Brain microvascular endothelial cell (primary cell): ENCODE data around the gene RBBP8NL.

Source experiments
- DNase-seq: peaks from one replicate; pipeline ENCODE4 v3.0.0-alpha.2; 2020
- H3K27ac ChIP-seq: fragments of 250-450 bp; sonication (Bioruptor Pico); 2 replicates; pipeline ENCODE4 v1.5.1; 2020; ENCODE audit warnings: mild to moderate bottlenecking, moderate library complexity
- H3K27me3 ChIP-seq: fragments of 250-450 bp; sonication (Bioruptor Pico); replicated peaks from 2 replicates; pipeline ENCODE4 v1.5.1; 2020; ENCODE audit warnings: mild to moderate bottlenecking
- H3K36me3 ChIP-seq: fragments of 250-450 bp; sonication (Bioruptor Pico); replicated peaks from 2 replicates; pipeline ENCODE4 v1.5.1; 2020; ENCODE audit warnings: mild to moderate bottlenecking
- H3K4me3 ChIP-seq: 2 replicates; pipeline ENCODE4 v1.5.1; 2011; ENCODE audit warnings: low read depth, mild to moderate bottlenecking, control low read depth, low read length, moderate library complexity
- in situ Hi-C: cut with HindIII; loops from 2 replicates; pipeline ENCODE4 v1.10.0; 2017; ENCODE audit warnings: low sequenced_read_pairs, low pct_ligation_motif_present
- TF ChIP-seq, protein P1 (sequence below): IDR thresholded peaks from 2 replicates; pipeline ENCODE4 v1.5.1; 2011; ENCODE audit warnings: low read depth, mild to moderate bottlenecking, moderate library complexity, low read length, control low read depth, inconsistent platforms; ENCODE audit errors: missing control alignments

Gene RBBP8NL, protein sequence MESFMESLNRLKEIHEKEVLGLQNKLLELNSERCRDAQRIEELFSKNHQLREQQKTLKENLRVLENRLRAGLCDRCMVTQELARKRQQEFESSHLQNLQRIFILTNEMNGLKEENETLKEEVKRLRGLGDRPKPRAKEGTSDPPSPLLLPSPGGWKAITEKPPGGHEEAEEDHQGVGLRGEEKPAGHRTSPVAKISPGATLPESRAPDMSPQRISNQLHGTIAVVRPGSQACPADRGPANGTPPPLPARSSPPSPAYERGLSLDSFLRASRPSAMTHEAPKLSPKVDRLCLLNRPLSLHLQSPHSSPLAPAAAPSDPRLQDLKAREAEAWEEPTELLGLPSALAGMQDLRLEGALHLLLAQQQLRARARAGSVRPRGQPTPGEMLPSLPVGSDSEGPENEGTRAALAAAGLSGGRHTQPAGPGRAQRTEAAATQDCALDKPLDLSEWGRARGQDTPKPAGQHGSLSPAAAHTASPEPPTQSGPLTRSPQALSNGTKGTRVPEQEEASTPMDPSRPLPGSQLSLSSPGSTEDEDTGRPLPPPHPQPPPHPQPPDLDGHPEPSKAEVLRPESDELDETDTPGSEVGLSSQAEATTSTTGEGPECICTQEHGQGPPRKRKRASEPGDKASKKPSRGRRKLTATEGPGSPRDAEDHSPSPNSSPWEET

DNA sequence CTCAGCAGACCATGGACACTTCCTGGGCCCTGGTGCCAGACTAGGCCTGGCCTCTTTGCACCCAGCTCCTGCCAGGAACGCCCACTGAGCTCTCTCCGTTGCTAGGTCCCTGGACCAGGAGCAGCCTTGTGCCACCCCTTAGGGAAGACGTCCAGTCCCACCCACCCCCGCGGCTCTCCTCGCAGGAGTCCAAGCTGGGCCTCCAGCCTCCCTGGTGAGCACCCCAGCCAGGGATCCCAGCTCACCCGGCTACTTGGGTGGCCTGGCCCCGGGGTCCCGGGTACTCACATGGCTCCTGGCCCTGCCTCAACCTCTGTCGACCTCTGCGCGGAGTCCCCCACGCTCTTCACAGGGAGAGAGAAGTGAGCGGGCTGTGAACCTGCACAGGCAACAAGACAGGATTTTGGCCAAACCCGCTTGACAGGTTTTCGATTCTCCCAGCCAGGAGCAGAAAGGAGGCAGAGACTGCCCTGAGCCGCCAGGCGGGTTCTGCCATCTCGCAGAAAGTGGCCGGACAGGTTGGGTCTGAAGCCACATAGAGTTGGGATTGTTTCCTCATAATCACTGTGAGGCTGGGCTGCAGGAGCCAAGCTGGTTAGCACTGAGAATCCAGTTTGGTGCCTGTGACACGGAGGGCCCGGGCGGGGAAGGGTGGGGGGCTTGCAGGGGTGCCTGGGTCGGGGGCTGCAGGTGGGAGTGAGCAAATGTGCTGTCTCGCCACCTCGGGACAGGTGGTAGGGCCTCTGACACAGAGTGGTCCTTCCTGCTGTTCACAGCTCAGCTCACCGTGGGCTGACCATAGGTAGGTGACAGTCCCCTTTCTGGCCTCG is at the start of gene RBBP8NL:
Gene RBBP8NL (minus strand): TSS at position 368 of the 830 bp plus-strand sequence. CDS start 7,892 bp downstream, outside the sequence.
- Histone ChIP-seq H3K27me3 (peaks cover 2% of the 10 kb centered on the region), H3K27ac (no peak within 1 kb of the TSS), H3K36me3 (no peaks in the 10 kb centered on the region), H3K4me3 (no peak within 1 kb of the TSS)
- no peak for DNase-seq
- in situ Hi-C loops, result loop anchor here (25.0 kb wide), 1 partner anchor 110 kb away; no protein-coding TSS in a partner anchor
- TF ChIP-seq, protein P1, sequence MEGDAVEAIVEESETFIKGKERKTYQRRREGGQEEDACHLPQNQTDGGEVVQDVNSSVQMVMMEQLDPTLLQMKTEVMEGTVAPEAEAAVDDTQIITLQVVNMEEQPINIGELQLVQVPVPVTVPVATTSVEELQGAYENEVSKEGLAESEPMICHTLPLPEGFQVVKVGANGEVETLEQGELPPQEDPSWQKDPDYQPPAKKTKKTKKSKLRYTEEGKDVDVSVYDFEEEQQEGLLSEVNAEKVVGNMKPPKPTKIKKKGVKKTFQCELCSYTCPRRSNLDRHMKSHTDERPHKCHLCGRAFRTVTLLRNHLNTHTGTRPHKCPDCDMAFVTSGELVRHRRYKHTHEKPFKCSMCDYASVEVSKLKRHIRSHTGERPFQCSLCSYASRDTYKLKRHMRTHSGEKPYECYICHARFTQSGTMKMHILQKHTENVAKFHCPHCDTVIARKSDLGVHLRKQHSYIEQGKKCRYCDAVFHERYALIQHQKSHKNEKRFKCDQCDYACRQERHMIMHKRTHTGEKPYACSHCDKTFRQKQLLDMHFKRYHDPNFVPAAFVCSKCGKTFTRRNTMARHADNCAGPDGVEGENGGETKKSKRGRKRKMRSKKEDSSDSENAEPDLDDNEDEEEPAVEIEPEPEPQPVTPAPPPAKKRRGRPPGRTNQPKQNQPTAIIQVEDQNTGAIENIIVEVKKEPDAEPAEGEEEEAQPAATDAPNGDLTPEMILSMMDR, result no peak

DNA sequence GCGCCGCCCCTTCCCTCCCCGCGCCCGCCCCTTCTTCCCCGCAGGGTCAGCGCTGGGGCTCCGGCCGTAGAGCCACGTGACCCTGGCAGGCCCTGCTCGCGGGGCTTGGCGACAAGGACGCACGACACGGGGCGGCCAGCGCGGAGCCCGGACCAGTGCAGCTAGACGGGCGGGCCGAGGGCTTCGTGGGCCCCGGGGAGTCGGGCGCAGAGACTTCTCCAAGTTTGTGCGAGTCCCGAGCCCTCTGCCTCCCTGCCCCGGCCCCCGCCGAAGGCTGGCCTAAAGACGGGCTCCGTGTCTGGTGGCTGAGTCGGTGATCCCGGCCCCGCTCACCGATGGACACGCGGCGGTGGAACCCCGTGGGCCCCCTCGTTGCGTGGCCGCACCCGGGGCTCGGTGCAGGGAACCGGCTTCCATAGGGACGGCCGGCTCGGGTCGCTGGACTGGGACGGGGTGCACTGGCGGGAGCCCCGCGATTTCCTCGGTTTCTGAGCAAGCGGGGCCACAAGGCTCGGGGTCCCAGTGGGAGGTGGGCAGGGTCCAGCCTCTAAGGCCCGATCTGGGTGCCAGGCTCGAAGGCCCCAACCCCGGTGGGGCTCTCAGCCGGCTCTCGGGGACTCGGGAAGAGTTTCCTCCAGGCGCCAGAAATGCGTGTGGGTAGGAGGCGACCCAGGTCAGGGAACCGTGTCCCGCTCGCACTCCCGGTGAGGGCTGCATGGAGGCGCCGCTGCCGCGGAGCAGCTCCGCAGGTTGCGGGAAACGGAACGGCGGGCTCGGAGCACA is 48.9 kb upstream of the RBBP8NL start:
- in situ Hi-C loops, result no loop called here
- DNase-seq, result no peak
- no peaks in the 10 kb centered on the region for H3K36me3 ChIP-seq
- no peak overlapping the region for H3K4me3 ChIP-seq
- peaks cover 82% of the 10 kb centered on the region for H3K27me3 ChIP-seq
- no peak overlapping the region for H3K27ac ChIP-seq
- TF ChIP-seq, protein P1, result no peak

DNA sequence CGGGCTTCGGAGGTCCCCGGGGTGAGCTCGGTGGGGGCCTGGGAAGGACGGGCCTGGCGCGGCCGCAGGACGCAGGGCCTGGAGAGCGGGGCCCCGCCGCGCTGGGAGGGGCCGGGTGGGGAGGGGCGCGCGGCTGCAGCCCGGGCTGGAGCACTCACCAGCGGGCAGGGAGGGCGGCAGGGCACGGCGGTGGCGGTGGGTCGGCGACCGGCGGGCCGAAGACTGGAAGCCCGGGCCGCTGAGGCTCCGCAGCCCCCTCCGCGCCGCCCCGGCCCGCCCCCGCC is 48.4 kb upstream of the RBBP8NL start, which contains the start of gene GATA5:
Gene GATA5 (minus strand): TSS at position 224 of the 284 bp plus-strand sequence. CDS start 474 bp downstream, outside the sequence.
- H3K36me3 ChIP-seq, result no peaks in the 10 kb centered on the region
- DNase-seq, result no peak
- H3K4me3 ChIP-seq, result no peak within 1 kb of the TSS
- in situ Hi-C loops, result no loop called here
- TF ChIP-seq, protein P1, result no peak
- H3K27ac ChIP-seq, result no peak within 1 kb of the TSS
- peaks cover 82% of the 10 kb centered on the region for H3K27me3 ChIP-seq

DNA sequence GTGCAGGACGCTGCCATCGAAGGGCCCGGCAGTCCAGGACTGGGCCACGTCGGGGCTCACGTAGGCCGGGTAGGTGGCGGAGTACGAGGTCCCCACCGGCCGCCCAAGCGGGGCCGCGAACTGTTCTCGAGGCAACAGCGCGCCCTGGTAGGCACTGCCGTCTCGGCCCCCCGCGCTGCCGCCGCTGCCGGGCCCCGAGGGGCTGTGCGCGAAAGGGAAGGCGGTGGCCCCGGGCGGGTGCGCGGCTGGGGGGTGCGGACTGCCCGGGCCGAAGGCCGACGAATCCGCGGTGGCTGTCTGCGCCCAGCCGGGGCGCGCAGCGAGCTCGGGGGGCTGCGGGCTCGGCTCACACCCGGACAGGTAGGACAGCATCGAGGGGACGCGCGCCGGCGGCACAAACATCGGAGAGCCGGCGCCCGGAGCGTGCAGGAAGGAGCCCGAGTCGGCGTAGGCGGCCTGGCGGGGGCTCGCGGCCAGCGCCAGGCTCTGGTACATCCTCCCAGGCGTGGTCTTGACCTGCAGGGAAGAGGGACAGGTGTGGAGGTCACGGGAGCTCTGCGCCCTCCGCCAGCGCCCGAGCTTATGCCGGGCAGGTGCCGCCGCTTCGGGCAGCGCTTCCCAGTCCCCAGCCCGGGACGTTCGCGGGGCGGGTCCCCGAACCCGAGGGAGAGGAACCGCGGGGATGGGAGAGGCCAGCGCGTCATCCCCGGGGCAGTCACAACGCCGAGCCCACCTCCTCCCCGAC is 47.9 kb upstream of the RBBP8NL start:
- no peak overlapping the region for H3K4me3 ChIP-seq
- H3K36me3 ChIP-seq, result no peaks in the 10 kb centered on the region
- in situ Hi-C loops, result no loop called here
- peaks cover 82% of the 10 kb centered on the region for H3K27me3 ChIP-seq
- TF ChIP-seq, protein P1, result no peak
- DNase-seq, result no peak
- H3K27ac ChIP-seq, result no peak overlapping the region

DNA sequence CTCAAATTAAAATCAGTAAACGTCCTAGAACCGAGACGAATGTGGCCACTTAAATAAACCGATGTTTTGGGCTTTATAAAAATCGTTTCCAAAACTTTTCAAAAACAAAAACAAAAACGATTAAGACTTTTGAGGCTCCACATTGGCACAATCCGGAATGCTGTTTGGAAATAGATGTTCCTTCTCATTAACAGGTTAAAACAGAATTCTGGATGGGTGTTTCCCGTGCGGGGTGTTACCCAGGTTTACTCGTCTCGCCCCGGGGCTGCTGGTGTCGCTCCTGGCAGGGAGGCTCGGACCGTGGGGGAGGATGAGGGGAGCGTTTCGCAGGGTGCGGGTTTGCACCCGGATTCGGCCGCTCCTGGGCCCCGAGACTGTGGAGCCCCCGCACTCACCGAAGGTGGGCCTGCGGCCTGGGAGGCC is 47.3 kb upstream of the RBBP8NL start:
- in situ Hi-C loops, result no loop called here
- TF ChIP-seq, protein P1, result no peak
- H3K27me3 ChIP-seq, result peaks cover 84% of the 10 kb centered on the region
- H3K36me3 ChIP-seq, result no peaks in the 10 kb centered on the region
- DNase-seq, result no peak
- no peak overlapping the region for H3K4me3 ChIP-seq
- H3K27ac ChIP-seq, result no peak overlapping the region
